ENCODE results near the gene CD33. TPM values are rescaled to one million over a fixed set of nuclear protein-coding genes. Genes with fewer than 3 reads are reported as not detected.
"Not testable (repeated sequence)": the region's sequence is repeated elsewhere in the genome, so short reads cannot be mapped to it uniquely, and the experiment has no call there.

Gene CD33
- total and polyA plus RNA-seq, 2 donors (not counting 1 experiment from before 2014, with no cell fraction given), result not detected

DNA sequence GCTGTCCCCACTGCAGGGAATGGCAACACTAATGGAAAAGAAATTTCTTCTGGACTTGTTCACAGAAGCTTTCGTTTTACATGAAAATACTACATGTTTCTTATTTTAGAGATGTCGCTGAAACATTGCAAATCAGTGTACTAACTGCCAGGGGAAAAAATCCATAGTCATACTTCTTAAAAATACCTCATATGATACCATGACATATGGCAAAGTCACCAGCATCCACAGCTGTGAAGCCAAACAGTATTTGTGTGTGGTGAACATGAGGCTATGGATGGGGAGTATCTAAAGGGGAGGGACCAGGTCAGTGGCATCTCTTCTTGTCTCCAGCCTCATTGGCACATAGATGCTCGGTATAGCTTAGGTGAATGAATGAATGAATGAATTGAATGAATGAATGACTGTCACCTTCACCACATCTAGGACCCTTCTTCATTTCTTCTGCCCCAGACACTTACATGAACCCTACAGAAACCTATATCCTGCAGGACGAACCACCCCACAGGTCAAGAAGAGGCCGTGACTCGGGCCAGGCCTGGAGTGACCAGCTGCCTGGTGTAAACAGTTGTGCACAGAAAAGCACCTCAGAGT, 14.6 kb upstream of the CD33 start:
- no peaks in the 10 kb centered on the region for H4K20me1 ChIP-seq (ENCODE audit: control insufficient read depth, extremely low read depth, insufficient read depth, low read length)
- H3K79me2 ChIP-seq (ENCODE audit: control insufficient read depth, insufficient read depth, low read length), result no peaks in the 10 kb centered on the region
- H3K27me3 ChIP-seq (ENCODE audit: control insufficient read depth, insufficient read depth, low read length), result no peaks in the 10 kb centered on the region
- H3K36me3 ChIP-seq (ENCODE audit: control insufficient read depth, insufficient read depth, low read length), result no peaks in the 10 kb centered on the region
- H3K4me2 ChIP-seq (ENCODE audit: extremely low read depth, insufficient read depth, low read length), result no peak overlapping the region
- H3K9me3 ChIP-seq (ENCODE audit: control insufficient read depth, insufficient read depth, low read depth, low read length), result no peaks in the 10 kb centered on the region
- no peak overlapping the region for H3K27ac ChIP-seq (ENCODE audit: insufficient read depth, low read length)
- DNase-seq (ENCODE audit: low read depth in 2 of 2), result no peak
- no peak for TF ChIP-seq EZH2 (IDR thresholded peaks at IDR 0.05; ENCODE audit: low read length, missing control alignments)
- TF ChIP-seq, protein P1, sequence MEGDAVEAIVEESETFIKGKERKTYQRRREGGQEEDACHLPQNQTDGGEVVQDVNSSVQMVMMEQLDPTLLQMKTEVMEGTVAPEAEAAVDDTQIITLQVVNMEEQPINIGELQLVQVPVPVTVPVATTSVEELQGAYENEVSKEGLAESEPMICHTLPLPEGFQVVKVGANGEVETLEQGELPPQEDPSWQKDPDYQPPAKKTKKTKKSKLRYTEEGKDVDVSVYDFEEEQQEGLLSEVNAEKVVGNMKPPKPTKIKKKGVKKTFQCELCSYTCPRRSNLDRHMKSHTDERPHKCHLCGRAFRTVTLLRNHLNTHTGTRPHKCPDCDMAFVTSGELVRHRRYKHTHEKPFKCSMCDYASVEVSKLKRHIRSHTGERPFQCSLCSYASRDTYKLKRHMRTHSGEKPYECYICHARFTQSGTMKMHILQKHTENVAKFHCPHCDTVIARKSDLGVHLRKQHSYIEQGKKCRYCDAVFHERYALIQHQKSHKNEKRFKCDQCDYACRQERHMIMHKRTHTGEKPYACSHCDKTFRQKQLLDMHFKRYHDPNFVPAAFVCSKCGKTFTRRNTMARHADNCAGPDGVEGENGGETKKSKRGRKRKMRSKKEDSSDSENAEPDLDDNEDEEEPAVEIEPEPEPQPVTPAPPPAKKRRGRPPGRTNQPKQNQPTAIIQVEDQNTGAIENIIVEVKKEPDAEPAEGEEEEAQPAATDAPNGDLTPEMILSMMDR (conservative IDR thresholded peaks at IDR 0.05 in 1 of 2, IDR thresholded peaks at IDR 0.05 in 1 of 2; ENCODE audit: low read depth in 1 of 2, low read length in 2 of 2), result no peak
- no peak overlapping the region for H3K4me3 ChIP-seq (replicated peaks in 1 of 4; ENCODE audit: control extremely low read depth in 1 of 4, insufficient read depth in 1 of 4, low read depth in 3 of 4, low read length in 4 of 4)
- H3K9ac ChIP-seq (ENCODE audit: insufficient read depth, low read length), result no peak overlapping the region
- no peak overlapping the region for H2AFZ ChIP-seq (ENCODE audit: low read length)
- no peaks in the 10 kb centered on the region for H3K4me1 ChIP-seq (ENCODE audit: control insufficient read depth, extremely low read depth, insufficient read depth, low read length)

DNA sequence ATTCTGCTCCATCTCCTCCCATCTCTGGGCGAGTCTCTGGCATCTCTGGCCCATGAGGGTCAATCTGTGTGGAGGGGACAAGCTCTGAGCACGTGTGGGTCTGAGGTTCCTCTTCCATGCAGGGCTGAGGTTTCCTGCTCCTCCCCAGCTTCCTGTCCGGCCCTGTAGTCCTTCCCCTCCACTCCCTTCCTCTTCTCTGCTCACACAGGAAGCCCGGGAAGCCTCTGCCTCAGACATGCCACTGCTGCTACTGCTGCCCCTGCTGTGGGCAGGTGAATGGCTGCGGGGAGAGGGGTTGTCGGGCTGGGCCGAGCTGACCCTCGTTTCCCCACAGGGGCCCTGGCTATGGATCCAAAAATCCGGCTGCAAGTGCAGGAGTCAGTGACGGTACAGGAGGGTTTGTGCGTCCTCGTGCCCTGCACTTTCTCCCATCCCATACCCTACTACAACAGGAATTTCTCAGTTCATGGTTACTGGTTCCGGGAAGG, 14.0 kb upstream of the CD33 start:
- H4K20me1 ChIP-seq (ENCODE audit: control insufficient read depth, extremely low read depth, insufficient read depth, low read length); H3K9me3 ChIP-seq (ENCODE audit: control insufficient read depth, insufficient read depth, low read depth, low read length); H3K36me3 ChIP-seq (ENCODE audit: control insufficient read depth, insufficient read depth, low read length); H3K27me3 ChIP-seq (ENCODE audit: control insufficient read depth, insufficient read depth, low read length); H3K4me3 ChIP-seq (replicated peaks in 1 of 4; ENCODE audit: control extremely low read depth in 1 of 4, insufficient read depth in 1 of 4, low read depth in 3 of 4, low read length in 4 of 4); H3K9ac ChIP-seq (ENCODE audit: insufficient read depth, low read length); H3K4me2 ChIP-seq (ENCODE audit: extremely low read depth, insufficient read depth, low read length); H3K4me1 ChIP-seq (ENCODE audit: control insufficient read depth, extremely low read depth, insufficient read depth, low read length); H3K79me2 ChIP-seq (ENCODE audit: control insufficient read depth, insufficient read depth, low read length); H3K27ac ChIP-seq (ENCODE audit: insufficient read depth, low read length); DNase-seq (ENCODE audit: low read depth in 2 of 2); H2AFZ ChIP-seq (ENCODE audit: low read length): not testable (repeated sequence)

DNA sequence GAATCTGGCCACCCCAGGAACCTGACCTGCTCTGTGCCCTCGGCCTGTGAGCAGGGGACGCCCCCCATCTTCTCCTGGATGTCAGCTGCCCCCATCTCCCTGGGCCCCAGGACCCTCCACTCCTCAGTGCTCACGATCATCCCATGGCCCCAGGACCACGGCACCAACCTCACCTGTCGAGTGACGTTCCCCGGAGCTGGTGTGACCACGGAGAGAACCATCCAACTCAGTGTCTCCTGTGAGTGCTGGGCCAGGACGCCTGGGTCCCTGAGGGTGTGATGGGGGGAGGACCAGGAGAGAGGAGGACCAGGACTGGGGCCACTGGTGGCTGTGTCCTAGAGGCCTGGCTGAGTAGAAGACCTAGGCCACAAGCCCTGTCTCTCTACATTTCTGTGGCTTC, 13.0 kb upstream of the CD33 start:
- Histone ChIP-seq H3K9ac (ENCODE audit: insufficient read depth, low read length) (no peak overlapping the region), H3K27me3 (ENCODE audit: control insufficient read depth, insufficient read depth, low read length) (no peaks in the 10 kb centered on the region), H3K79me2 (ENCODE audit: control insufficient read depth, insufficient read depth, low read length) (no peaks in the 10 kb centered on the region), H3K9me3 (ENCODE audit: control insufficient read depth, insufficient read depth, low read depth, low read length) (no peaks in the 10 kb centered on the region), H3K36me3 (ENCODE audit: control insufficient read depth, insufficient read depth, low read length) (no peaks in the 10 kb centered on the region), H3K4me1 (ENCODE audit: control insufficient read depth, extremely low read depth, insufficient read depth, low read length) (no peaks in the 10 kb centered on the region), H3K4me3 (replicated peaks in 1 of 4; ENCODE audit: control extremely low read depth in 1 of 4, insufficient read depth in 1 of 4, low read depth in 3 of 4, low read length in 4 of 4) (no peak overlapping the region), H3K4me2 (ENCODE audit: extremely low read depth, insufficient read depth, low read length) (no peak overlapping the region), H3K27ac (ENCODE audit: insufficient read depth, low read length) (no peak overlapping the region), H2AFZ (ENCODE audit: low read length) (no peak overlapping the region), H4K20me1 (ENCODE audit: control insufficient read depth, extremely low read depth, insufficient read depth, low read length) (no peaks in the 10 kb centered on the region)
- DNase-seq (ENCODE audit: low read depth in 2 of 2), result no peak
- TF ChIP-seq, protein P1 (conservative IDR thresholded peaks at IDR 0.05 in 1 of 2, IDR thresholded peaks at IDR 0.05 in 1 of 2; ENCODE audit: low read depth in 1 of 2, low read length in 2 of 2), result no peak
- TF ChIP-seq EZH2 (IDR thresholded peaks at IDR 0.05; ENCODE audit: low read length, missing control alignments), result no peak

All from fibroblast of lung (primary cell).